ENCODE data around the gene ZNRF4. TPM values are rescaled to one million over a fixed set of nuclear protein-coding genes. Genes with fewer than 3 reads are reported as not detected.

ZNRF4 gene
- total RNA-seq, 1 donor from 2014 or later, result not detected

GRCh38 chr19:5448374-5448773, 6.8 kb upstream of the ZNRF4 start:
- intact Hi-C loops (cut with DNase I), result no loop called here
- Histone ChIP-seq H3K27me3 (no peaks in the 10 kb centered on the region), H3K36me3 (no peaks in the 10 kb centered on the region), H3K4me3 (no peak overlapping the region), H3K4me1 (no peaks in the 10 kb centered on the region), H3K9me3 (no peaks in the 10 kb centered on the region), H3K27ac (no peak overlapping the region)
- no peak for DNase-seq (ENCODE audit: extremely low spot score in 2 of 2)
- no peak for TF ChIP-seq CTCF (IDR thresholded peaks at IDR 0.05)
- no peak for TF ChIP-seq POLR2AphosphoS5 (IDR thresholded peaks at IDR 0.05; ENCODE audit: insufficient read depth in 1 of 2, low read depth in 1 of 2)
- TF ChIP-seq POLR2A (IDR thresholded peaks at IDR 0.05), result no peak

- no peaks in the 10 kb centered on the region for H3K9me3 ChIP-seq
- no peak overlapping the region for H3K27ac ChIP-seq
- H3K4me3 ChIP-seq, result no peak overlapping the region
- no peaks in the 10 kb centered on the region for H3K36me3 ChIP-seq
- no peaks in the 10 kb centered on the region for H3K27me3 ChIP-seq
- no peak for TF ChIP-seq POLR2AphosphoS5 (IDR thresholded peaks at IDR 0.05; ENCODE audit: insufficient read depth in 1 of 2, low read depth in 1 of 2)
- TF ChIP-seq POLR2A (IDR thresholded peaks at IDR 0.05), result no peak
- no peak for TF ChIP-seq CTCF (IDR thresholded peaks at IDR 0.05)
- no peaks in the 10 kb centered on the region for H3K4me1 ChIP-seq
- intact Hi-C loops (cut with DNase I), result no loop called here
- DNase-seq (ENCODE audit: extremely low spot score in 2 of 2), result no peak
Measured at GRCh38 chr19:5450482-5451126, 4.6 kb upstream of the ZNRF4 start.

GRCh38 chr19:5451494-5451893, 3.7 kb upstream of the ZNRF4 start:
- no peak for DNase-seq (ENCODE audit: extremely low spot score in 2 of 2)
- intact Hi-C loops (cut with DNase I), result no loop called here
- TF ChIP-seq CTCF (IDR thresholded peaks at IDR 0.05) (no peak), POLR2A (IDR thresholded peaks at IDR 0.05) (no peak), POLR2AphosphoS5 (IDR thresholded peaks at IDR 0.05; ENCODE audit: insufficient read depth in 1 of 2, low read depth in 1 of 2) (no peak)
- Histone ChIP-seq H3K27me3 (no peaks in the 10 kb centered on the region), H3K9me3 (no peaks in the 10 kb centered on the region), H3K4me1 (no peaks in the 10 kb centered on the region), H3K36me3 (no peaks in the 10 kb centered on the region), H3K27ac (no peak overlapping the region), H3K4me3 (no peak overlapping the region)

GRCh38 chr19:5452594-5453565, 2.3 kb upstream of the ZNRF4 start:
- no peaks in the 10 kb centered on the region for H3K9me3 ChIP-seq
- DNase-seq (ENCODE audit: extremely low spot score in 2 of 2), result no peak
- no peaks in the 10 kb centered on the region for H3K36me3 ChIP-seq
- no peak for TF ChIP-seq CTCF (IDR thresholded peaks at IDR 0.05)
- no peak for TF ChIP-seq POLR2AphosphoS5 (IDR thresholded peaks at IDR 0.05; ENCODE audit: insufficient read depth in 1 of 2, low read depth in 1 of 2)
- TF ChIP-seq POLR2A (IDR thresholded peaks at IDR 0.05), result no peak
- H3K4me3 ChIP-seq, result no peak overlapping the region
- no peaks in the 10 kb centered on the region for H3K4me1 ChIP-seq
- intact Hi-C loops (cut with DNase I), result loop anchor here (2.0 kb wide), 1 partner anchor 70 kb away; no protein-coding TSS in a partner anchor
- H3K27ac ChIP-seq, result no peak overlapping the region
- H3K27me3 ChIP-seq, result no peaks in the 10 kb centered on the region
